Ascending aorta (tissue), 2 donors: ENCODE results near the gene TMEM178A. TPM values are rescaled to one million over a fixed set of nuclear protein-coding genes. Genes with fewer than 3 reads are reported as not detected.

ENCODE experiments used
- DNase-seq, 2 donors: peaks; one replicate each; pipeline ENCODE4 v3.0.0-alpha.2; 2019; ENCODE audit warnings: low spot score in 2 of 2
- H3K27ac ChIP-seq, 2 donors: fragments of 200-600 bp; sonication (generic); one replicate each; pipeline ENCODE4 v1.5.1; 2016 to 2017; ENCODE audit warnings: mild to moderate bottlenecking in 1 of 2
- H3K27me3 ChIP-seq: fragments of 200-600 bp; sonication (generic); one replicate; pipeline ENCODE4 v1.5.1; 2017
- H3K36me3 ChIP-seq, 2 donors: fragments of 200-600 bp; sonication (generic); one replicate each; pipeline ENCODE4 v1.5.1; 2016
- H3K4me1 ChIP-seq, 2 donors: fragments of 200-600 bp; sonication (generic); one replicate each; pipeline ENCODE4 v1.5.1; 2016 to 2017; ENCODE audit warnings: mild to moderate bottlenecking in 1 of 2
- H3K4me3 ChIP-seq, 2 donors: fragments of 200-600 bp; sonication (generic); one replicate each; pipeline ENCODE4 v1.5.1; 2016 to 2017; ENCODE audit warnings: mild to moderate bottlenecking in 1 of 2
- H3K9me3 ChIP-seq, 2 donors: fragments of 200-600 bp; sonication (generic); one replicate each; pipeline ENCODE4 v1.5.1; 2016
- intact Hi-C: fragments of 100-400 bp; cut with DNase I; formaldehyde crosslinking; loops from one replicate; pipeline ENCODE4 v1.15.1; 2023
- total RNA-seq: library from RNA; depleted of rRNA; stranded (reverse); fragments of >200 nt; gene quantifications from one replicate; pipeline ENCODE4 v1.1.0, GENCODE V29; 2016
- TF ChIP-seq, protein P1 (sequence below), 3 experiments: fragments of 200-600 bp in 2 of 3; fragments of 450-650 bp in 1 of 3; sonication (generic) in 2 of 3; IDR thresholded peaks; one replicate each; pipeline ENCODE4 v1.5.1; 2016 to 2019; ENCODE audit warnings: antibody characterized with exemption in 3 of 3, mild to moderate bottlenecking in 1 of 3, moderate library complexity in 1 of 3

The TMEM178A gene
- total RNA-seq, 1 donor from 2014 or later, result 29.5 TPM

DNA sequence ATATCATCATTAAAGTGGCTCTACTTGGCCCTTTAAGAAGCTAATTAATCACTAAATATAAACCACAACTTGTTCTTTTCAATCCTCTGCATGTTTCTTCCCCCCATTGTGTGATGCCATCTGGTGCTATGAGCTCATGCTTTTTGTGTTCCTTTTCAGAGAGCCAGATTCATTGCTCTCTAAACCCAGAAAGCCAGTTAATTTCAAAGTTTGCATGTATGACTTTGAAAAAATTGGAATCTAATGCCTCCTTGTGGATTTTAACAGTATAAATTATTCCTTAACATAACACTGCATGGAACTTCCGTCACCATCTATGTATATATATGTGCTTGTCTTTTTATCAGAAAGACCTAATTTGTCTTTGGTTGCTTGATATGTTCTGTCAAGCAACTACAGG, 31.1 kb downstream of the TMEM178A start:
- TF ChIP-seq, protein P1, sequence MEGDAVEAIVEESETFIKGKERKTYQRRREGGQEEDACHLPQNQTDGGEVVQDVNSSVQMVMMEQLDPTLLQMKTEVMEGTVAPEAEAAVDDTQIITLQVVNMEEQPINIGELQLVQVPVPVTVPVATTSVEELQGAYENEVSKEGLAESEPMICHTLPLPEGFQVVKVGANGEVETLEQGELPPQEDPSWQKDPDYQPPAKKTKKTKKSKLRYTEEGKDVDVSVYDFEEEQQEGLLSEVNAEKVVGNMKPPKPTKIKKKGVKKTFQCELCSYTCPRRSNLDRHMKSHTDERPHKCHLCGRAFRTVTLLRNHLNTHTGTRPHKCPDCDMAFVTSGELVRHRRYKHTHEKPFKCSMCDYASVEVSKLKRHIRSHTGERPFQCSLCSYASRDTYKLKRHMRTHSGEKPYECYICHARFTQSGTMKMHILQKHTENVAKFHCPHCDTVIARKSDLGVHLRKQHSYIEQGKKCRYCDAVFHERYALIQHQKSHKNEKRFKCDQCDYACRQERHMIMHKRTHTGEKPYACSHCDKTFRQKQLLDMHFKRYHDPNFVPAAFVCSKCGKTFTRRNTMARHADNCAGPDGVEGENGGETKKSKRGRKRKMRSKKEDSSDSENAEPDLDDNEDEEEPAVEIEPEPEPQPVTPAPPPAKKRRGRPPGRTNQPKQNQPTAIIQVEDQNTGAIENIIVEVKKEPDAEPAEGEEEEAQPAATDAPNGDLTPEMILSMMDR (IDR thresholded peaks at IDR 0.05), result peak; percentile 28 to 45 (median 41)
- Histone ChIP-seq H3K36me3 (no peaks in the 10 kb centered on the region), H3K4me3 (peak overlapping the region in 1 of 2 donors; percentile 18), H3K9me3 (peaks cover 8 to 23% of the 10 kb centered on the region in 2 donors), H3K4me1 (peaks cover 3 to 14% of the 10 kb centered on the region in 2 donors), H3K27me3 (no peaks in the 10 kb centered on the region), H3K27ac (peak overlapping the region; percentile 41 to 72)
- intact Hi-C loops, result loop anchor here (1.0 to 5.0 kb wide), 3 partner anchors 105 to 315 kb away; no protein-coding TSS in a partner anchor
- no peak for DNase-seq

DNA sequence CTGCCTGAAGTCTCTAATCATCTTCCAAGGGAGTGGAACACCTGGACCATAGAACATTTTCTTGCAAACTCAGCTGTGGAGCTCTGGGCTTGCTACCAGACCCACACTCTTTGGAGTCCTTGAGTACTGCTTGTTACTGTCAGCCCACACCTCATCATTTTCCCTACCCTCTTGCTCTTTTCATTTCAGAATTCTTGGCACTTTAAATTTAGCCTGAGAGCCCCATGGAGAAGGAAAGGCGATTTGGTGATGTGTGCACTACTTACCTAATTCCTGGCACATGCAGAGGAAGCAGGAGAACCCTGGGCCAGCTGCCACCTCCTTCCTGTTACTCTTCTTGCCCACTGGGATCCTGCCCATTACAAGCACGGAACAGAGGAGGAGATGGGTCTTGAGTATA, 31.7 kb downstream of the TMEM178A start:
- H3K27me3 ChIP-seq, result no peaks in the 10 kb centered on the region
- DNase-seq, result peak in 1 of 2 donors; percentile 71
- H3K36me3 ChIP-seq, result no peaks in the 10 kb centered on the region
- H3K4me3 ChIP-seq, result peak overlapping the region in 1 of 2 donors; percentile 18
- peak overlapping the region; percentile 41 to 72 for H3K27ac ChIP-seq
- intact Hi-C loops, result loop anchor here (1.0 to 5.0 kb wide), 3 partner anchors 105 to 315 kb away; no protein-coding TSS in a partner anchor
- peaks cover 3 to 14% of the 10 kb centered on the region in 2 donors for H3K4me1 ChIP-seq
- TF ChIP-seq, protein P1 (IDR thresholded peaks at IDR 0.05), result no peak
- peaks cover 8 to 29% of the 10 kb centered on the region in 2 donors for H3K9me3 ChIP-seq

DNA sequence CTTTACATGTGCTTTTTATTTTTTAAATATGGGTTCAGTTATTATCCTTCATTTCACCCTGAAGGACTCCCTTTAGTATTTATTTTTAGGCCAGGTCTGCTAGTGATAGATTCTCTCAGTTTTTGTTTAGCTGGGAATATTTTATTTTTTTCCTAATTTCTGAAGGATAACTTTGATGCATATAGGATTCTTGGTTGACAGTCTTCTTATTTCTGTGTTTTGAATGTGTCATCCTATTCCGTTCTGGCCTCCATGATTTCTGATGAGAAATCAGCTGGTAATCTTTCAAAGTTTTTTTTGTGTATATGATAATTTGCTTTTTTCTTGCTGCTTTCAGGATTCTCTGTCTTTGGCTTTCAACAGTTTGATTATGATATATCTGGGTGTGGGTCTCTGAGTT, 35.4 kb downstream of the TMEM178A start:
- no peaks in the 10 kb centered on the region for H3K27me3 ChIP-seq
- peaks cover 3 to 13% of the 10 kb centered on the region in 2 donors for H3K4me1 ChIP-seq
- TF ChIP-seq, protein P1 (IDR thresholded peaks at IDR 0.05), result no peak
- no peak overlapping the region for H3K27ac ChIP-seq
- DNase-seq, result no peak
- peaks cover 8 to 37% of the 10 kb centered on the region in 2 donors for H3K9me3 ChIP-seq
- H3K36me3 ChIP-seq, result no peaks in the 10 kb centered on the region
- intact Hi-C loops, result no loop called here
- no peak overlapping the region for H3K4me3 ChIP-seq

DNA sequence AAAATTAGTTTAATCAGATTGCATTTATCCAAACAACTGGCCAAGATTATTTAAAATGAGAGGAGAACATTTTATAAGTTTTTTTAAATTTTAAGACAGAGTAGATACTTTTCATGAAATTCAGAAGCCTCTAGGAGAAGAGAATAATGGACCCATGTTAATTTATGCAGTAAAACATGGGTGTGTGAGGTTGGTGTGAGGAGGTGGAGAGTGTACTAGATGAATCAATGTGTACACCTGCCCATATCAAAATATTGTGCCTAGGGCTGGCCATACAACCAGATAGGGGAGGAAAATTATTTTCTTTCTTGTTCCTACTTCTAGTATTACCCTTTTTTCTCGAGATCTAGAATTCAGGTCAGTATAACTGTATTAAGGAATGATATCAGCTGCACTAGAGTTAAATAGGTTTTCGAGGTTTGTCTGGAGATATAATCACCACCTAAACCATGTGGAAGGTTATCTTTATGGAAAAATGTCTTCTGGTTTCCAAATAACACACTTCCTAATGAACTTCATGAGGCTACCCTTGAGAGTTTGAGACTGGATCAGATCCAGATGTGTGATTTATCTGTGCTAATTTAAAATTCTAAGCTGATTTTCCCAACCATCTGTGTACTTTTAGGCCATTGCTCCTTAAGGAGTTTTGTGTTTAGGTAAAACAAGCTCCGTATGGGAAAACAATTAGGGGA, 37.6 kb downstream of the TMEM178A start:
- peaks cover 8 to 37% of the 10 kb centered on the region in 2 donors for H3K9me3 ChIP-seq
- no peaks in the 10 kb centered on the region for H3K4me1 ChIP-seq
- TF ChIP-seq, protein P1 (IDR thresholded peaks at IDR 0.05), result no peak
- DNase-seq, result no peak
- intact Hi-C loops, result no loop called here
- H3K4me3 ChIP-seq, result no peak overlapping the region
- H3K27me3 ChIP-seq, result no peaks in the 10 kb centered on the region
- no peaks in the 10 kb centered on the region for H3K36me3 ChIP-seq
- no peak overlapping the region for H3K27ac ChIP-seq

DNA sequence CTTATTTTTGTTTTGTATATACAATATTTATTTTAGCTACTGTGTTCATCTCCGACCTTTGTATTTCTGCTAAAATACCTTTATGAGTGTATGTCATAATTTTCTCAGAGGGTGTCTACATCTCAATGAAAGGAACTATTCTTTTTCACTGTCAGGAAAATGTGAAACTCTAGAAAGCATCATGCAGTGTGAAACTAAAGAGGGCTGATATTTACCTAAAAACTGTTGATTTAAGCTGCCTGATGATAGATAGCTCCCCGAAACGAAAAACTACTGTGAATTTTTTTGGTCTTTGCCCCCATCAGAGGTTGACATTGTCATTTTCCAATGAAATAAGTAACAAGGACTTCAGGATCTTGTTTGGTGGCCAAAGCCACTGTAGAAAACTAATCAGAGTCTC, 38.8 kb downstream of the TMEM178A start:
- H3K36me3 ChIP-seq, result no peaks in the 10 kb centered on the region
- peaks cover 8 to 34% of the 10 kb centered on the region in 2 donors for H3K9me3 ChIP-seq
- no peaks in the 10 kb centered on the region for H3K4me1 ChIP-seq
- no peak overlapping the region for H3K27ac ChIP-seq
- H3K4me3 ChIP-seq, result no peak overlapping the region
- H3K27me3 ChIP-seq, result no peaks in the 10 kb centered on the region
- TF ChIP-seq, protein P1 (IDR thresholded peaks at IDR 0.05), result no peak
- intact Hi-C loops, result no loop called here
- no peak for DNase-seq
